HG03039 (cell line): ENCODE results near the gene HOXA6.
A peak's percentile ranks its signal among the peaks of the same experiment; 100 is the strongest.

Experiments
- ATAC-seq: cut with Tn5 transposase; IDR thresholded peaks from one replicate; pipeline ENCODE4 v1.9.1; 2021; ENCODE audit warnings: mild to moderate bottlenecking, moderate library complexity; ENCODE audit not compliant: unreplicated experiment

HOXA6 gene

GRCh38 chr7:27101957-27102580 is 45.5 kb downstream of the HOXA6 start:
- ATAC-seq, result no peak

- no peak for ATAC-seq
Measured at GRCh38 chr7:27101171-27101956, 46.2 kb downstream of the HOXA6 start.

GRCh38 chr7:27100694-27101170 is 46.8 kb downstream of the HOXA6 start:
- ATAC-seq, result no peak

GRCh38 chr7:27099453-27100370 is 47.9 kb downstream of the HOXA6 start:
- no peak for ATAC-seq

- no peak for ATAC-seq
Measured at GRCh38 chr7:27098578-27099451, 48.8 kb downstream of the HOXA6 start.

- no peak for ATAC-seq
Measured at GRCh38 chr7:27097686-27098577, 49.6 kb downstream of the HOXA6 start.

- no peak for ATAC-seq
Measured at GRCh38 chr7:27096768-27097514, 50.6 kb downstream of the HOXA6 start.

- ATAC-seq, result peak; percentile 87
Measured at GRCh38 chr7:27095897-27096767, 51.4 kb downstream of the HOXA6 start, which contains the start of gene HOXA1. Gene HOXA1 (minus strand): TSS chr7:27096000. CDS start chr7:27095912, 88 bp downstream.
